NOMO-1 treated with DMSO at 0.1 percent for 48 hours (cell line): ENCODE data around the gene DDN.

ENCODE experiments used
- DNase-seq: peaks from one replicate; lab custom pipeline; 2025; ENCODE audit not compliant: unreplicated experiment; lab: John Stamatoyannopoulos, UW

Gene DDN

DNA sequence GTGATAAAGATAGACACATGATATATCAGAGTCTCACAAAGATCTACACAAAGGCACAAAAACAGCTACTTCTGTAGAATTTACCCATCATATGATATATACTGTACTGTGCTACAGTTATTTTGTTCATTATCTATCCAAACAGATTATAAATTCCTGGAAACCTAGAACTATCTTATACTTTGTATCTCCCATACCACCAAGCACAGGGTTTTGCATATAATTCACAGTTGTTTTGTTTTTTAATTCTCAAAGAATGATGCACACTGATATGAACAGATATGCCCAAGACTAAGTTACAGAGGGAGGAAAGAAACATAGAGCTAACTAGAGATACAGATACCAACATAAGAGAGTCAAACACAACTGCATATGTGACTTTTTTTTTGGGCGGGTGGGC, 16.0 kb upstream of the DDN start:
- no peak for DNase-seq

DNA sequence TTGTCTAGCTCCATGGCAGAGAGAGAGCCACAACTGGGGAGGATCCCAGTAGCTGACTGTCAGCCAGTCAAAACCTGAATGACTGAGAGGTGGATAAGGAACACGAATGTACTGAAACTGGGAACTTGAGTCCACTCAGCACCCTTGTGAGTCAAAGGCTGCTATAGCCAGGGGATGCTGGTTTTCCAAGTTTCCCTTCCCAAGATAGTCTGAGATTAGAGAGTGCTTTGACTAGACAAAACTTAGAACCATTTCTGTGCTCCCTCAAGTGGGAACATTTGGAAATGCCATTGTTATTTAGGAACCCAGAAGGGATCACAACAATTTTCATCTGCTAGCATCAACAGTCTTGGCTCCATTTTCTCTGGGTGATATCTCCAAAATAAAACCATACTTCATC, 15.4 kb upstream of the DDN start:
- DNase-seq, result no peak

DNA sequence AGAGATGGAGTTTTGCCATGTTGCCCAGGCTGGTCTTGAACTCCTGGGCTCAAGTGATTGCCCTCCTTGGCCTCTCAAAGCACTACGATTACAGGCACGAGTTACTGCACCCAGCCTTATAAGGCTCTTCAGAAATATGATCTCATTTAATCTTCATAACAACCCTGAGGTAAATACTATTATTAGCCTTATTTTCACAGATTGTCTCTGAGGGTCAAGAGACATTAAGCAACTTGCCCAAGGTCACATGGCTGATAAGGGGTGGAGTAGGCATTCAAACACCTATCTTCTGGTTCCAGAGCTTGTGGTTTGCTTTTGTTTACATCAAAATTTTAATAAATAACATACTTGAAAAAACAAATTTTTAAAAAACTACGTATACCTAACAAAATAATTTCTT, 14.3 kb upstream of the DDN start:
- no peak for DNase-seq

DNA sequence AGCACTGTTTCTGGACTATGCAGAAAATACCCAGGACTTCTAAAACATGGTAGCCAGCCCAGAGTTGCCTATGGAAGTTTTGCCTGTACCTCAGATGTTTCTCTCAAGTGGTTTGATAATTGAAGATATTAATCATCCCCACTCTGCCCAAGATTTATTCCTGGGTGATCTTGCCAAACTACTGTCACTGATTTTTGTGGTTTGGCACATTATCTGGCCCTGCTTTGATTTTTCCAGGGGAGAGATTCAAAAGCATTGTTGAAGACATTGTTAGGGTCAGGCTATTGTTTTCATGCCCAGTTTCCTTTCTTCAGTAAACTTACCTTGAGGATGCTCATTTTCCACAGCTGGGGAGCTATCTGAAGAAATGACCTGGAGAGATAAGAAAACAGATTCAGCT, 13.6 kb upstream of the DDN start:
- no peak for DNase-seq

DNA sequence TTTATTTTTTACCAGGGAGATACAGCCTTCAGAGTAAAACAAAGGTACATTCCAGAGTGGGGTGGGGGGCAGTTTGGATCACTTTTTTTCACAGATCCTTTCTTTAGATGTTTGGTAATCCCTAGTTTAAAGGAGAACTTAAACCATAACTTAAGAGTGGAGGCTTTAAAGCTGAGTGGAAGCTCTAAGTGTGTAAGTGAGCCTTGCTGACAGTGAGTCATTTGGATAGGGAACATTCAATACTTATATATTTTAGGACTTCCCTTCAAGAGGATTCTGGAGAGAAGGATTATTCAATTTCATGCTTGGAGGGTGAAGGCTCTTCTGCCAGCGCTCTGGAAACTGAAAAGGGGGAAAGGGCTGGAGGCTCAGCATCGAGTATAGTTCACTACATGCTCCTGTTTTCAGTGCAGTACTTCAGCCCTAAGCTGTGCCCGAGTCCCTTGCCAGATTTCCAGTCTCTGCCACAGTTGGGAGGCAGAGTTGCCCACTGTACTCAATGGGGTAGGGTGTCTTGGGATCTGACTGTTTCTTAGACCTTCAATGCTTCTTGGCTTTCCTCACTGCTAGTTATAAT, 11.0 kb upstream of the DDN start:
- no peak for DNase-seq

DNA sequence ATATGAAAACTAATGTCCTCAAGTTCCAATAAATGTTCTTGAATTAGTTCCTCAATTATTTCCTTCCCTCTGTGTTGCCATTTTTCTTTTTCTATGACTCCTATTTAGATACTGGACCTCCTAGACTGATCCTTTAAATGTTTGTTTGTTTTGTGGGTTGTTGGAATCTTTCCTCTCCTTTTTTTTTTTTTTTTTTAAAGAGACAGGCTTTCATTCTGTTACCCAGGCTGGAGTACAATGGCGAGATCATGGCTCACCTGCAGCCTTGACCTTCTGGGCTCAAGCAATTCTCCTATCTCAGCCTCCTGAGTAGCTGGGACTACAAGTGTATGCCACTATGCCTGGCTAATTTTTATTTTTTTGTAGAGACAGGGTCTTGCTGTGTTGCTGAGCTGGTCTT, 9.8 kb upstream of the DDN start:
- DNase-seq, result no peak

DNA sequence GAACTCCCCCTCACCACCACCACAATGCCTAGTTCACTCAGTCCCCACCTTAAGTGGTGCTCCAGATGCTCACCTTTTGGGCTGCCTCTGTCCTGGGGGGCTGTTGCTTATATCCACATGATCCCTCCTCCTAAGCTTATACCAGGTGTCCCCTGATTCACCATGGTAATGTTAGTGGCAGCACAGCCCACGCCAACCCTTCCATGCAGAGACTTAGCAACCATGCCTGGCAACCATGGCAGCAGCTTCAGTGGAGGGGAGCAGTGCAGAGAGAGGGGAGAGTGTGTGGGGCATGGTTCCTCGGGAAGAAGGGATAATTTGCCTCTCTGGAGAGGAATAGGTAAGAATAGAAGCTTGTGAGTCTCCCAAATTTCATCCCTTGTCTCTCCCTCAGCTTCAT, 1.2 kb upstream of the DDN start:
- no peak for DNase-seq

DNA sequence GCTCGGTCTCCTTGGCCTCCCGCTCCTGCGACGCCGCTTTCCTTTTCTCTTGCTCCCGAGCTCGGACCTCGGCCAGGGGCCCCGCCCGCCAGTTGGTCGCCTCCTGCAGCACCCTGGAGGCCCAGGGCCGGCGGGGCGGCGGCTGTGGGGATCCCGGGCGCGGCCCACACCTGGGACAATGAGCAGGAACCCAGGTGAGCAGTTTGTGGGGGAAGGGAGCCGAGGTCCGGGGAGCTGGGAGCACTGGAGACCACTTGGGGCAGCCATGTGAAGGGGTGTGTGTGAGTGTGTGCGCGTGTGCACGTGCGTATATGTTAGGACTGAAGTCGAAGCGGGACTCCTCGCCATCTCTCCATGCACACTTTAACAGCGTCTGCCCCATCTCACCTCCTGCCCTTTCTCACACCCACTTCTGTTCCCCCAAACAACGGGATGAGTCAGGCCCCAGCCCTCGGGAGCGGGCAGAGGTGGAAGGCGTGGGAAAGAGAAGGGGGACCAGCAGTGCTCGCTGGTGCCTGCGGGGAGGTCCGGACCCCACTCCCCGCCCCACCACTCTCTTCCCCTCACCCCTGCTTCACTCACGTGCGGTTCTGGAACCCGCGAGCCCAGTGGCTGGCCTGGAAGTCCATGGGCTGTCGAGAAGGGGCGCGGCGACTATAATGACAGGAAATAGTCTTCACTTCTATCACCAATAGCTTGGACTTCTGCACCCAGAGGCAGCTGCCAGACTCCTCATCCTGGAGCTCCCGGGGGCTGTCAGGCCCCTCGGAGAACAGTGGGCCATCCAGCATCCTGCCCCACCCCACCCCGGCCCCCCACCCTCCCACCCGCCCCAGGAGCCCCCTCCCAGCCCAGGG, 450 bp downstream of the DDN start:
- no peak for DNase-seq

DNA sequence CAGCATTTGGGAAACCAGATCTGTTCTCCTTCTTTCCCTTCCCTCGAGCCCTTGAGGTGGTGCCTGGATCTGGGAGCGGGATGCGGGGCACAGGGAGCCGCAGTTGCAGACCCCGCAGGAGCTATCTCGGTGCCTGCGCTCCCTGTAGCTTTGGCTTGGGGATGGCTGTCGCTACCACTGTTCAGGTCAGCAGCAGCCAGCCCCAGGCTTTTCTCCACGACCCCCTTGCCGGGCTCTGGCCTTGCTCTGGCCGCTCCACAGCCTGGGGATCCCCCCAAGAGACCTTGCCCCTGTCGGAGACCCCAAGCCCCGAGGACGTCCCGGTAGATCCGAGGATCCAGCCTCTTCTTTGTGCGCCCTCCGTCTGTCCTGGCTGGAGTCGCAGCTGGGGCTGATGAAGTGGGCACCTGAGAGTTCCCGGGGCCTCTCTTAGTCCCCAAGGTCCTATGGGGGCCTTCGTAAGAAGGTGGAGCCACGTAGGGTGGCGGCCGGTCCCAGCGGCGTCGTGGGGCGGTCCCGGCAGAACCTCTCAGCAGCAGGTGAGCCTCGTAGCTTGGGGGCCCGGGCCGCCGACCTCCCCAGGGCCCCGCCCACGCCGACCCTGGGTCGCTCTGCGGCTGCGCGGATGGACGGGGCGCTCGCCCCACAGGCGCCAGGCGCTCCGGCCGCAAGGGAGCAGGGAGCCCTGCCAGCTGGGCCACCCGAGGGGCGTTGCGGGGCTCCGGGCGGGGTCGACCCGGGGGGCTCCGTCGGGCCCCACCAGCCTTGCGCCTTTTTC, 1.3 kb downstream of the DDN start:
- no peak for DNase-seq

DNA sequence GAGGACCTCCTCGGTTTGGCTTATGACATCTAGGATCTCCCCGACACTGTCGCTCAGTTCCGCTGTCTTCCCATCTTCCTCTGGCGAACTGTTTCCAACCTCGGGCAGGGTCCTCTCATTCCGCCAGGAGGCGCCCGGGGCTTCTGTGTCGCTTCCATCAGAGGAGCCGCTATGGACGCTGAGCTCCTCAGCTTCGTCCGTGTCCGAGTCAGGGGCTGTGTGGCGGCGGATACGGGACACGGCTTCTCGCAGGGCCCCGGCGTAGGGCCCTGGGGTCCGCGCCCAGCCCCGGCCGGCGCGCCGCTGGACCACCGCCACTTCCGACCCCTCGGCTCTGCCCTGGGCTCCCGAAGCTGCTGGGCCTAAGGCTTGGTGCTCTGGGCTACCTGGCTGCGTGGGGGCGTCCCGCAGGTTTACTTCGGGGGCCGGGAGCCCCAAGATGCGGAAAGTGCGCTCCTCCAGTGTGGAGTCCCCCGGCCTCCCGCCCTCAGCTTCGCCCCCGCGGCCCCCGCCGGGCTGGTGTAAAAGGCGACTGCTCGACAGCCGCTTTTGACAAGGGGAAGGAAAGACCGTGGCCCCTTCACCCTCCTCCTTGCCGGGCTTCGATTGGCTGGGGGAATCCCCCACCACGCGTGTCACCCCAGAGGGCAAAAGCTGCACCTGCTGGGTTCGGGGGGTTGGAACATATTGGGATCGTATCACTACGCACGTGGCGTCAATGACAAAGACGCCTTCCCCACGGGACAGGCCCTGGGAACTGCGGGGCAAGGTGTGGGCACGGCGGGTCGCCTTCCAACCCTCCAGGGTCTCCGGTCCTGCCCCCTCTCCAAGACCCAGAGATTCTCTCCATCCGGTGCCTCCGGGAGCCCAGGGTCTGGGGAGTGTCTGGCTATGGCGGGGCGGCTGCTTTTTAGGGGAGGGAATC, 2.1 kb downstream of the DDN start:
- peak; percentile 61 for DNase-seq

DNA sequence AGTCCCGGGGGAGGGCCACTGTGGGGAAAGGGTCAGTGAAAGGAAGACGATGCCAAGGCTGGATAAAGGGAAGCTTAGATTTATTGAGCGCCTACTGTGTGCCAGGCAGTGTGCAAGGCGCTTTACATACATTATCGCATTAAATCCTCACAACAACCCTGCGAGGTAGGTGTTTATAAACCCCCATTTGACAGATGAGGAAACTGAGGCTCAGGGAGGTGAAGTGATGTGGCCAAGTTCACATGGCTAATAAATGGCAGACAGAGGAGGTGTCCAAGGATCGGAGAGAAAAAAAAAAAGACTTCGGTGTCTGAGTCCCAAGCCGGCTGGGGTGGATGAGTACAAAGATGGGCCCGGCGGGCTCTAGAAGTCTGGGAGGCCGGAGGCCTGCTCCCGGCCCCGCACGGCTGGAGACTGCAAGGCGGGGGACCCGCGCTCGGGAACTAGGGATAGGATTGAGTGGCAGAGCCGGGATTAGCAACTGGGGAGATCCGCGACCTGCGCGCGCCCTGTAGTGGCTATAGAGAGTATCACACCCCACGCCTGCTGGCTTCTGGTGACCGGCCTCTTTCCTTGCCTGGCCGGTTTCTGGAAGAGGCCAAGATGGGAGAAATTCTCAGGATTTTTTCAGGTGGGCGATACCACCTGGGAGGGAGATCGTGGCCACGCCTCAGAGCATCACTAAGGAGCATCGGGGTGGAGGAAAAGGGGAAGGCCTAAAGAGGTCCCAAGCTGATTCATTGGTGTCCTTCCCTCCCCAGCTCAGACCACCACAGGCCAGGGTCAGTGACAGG, 3.9 kb downstream of the DDN start:
- DNase-seq, result peak; percentile 37

DNA sequence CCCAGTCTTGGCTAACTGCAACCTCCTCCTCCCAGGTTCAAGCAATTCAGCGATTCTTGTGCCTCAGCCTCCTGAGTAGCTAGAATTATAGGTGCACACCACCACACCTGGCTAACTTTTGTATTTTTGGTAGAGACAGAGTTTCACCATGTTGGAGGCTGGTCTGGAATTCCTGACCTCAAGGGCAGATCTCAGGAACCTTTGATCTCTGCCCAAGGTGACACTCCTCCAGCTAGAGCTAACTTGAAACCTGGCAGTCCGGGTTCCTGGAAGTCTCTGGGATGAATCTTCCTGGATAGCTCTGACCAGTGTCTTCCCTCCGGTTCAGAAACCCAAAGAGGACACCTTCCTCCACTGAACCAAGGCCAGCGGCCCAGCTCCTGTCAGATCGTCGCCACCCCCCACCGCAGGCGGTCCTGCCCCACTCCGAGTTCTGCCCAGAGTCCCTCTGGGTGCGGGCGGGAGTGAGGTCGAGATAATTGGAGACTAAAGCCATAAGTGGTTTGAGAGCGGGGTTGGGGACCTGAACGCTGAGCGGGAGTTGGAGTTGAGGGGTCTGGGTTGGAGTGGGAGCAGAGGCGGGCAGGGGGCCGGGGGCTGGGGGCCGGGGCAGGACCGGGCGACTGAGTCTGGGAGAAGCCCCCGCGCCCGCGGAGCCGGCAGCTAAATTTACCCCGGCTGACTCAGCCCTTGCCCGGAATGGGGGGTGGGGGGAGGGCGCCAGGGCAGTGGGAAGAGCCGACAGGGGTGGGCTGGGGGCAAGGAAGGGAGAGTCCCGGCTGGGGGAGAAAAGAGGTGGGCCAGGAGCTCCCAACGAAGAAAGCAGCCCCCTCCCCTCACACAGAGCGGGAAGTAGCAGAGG, 4.7 kb downstream of the DDN start:
- no peak for DNase-seq

DNA sequence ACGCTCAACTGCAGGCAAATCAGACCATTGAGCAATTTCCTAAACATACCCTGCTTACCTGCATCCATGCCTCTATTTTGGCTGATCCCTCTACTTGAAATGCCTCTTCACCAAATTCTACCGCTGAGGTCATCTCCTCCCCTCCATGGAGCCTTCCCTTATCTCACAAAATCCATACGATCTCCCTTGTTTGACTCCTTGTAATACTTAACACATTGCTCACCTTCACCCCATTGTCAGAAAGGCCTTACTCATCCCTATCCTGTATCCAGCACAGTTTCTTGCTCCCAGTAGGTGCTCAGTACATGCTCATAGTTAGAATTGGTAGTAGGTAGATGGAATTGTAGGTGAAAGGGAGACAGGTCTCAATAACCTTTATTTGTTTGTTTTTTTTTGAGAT, 5.4 kb downstream of the DDN start:
- DNase-seq, result no peak

DNA sequence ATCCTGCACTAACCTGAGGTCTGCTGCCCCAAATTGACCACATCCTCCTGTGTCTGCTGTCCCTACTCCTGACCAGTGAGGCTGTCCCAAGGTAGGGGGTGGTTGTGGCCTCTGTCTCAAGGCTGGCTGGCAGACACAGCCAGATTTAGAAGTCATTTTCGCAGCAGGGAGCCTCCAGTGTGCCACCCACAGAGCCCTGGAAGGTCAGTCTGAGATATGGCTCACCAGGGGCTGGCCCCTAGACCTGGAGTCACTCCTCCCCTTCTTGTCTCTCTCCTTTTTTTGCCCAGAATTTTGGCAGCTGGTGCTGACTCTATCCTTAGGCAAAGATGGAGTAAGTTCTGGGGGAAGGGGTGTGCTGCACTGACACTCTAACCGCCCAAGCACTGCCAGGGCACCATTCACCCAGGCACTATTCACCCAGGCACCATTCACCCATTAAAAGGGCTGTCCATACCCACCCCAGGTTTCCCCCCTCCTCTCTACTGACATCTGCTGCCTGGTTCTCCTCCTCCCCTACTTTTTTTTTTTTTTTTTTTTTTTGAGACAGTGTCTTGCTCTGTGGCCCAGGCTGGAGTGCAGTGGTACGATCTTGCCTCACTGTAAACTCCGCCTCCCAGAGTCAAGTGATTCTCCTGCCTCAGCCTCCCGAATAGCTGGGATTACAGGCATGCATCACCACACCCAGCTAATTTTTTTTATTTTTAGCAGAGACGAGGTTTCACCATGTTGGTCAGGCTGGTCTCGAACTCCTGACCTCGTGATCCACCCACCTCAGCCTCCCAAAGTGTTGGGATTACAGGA, 7.7 kb downstream of the DDN start:
- no peak for DNase-seq

DNA sequence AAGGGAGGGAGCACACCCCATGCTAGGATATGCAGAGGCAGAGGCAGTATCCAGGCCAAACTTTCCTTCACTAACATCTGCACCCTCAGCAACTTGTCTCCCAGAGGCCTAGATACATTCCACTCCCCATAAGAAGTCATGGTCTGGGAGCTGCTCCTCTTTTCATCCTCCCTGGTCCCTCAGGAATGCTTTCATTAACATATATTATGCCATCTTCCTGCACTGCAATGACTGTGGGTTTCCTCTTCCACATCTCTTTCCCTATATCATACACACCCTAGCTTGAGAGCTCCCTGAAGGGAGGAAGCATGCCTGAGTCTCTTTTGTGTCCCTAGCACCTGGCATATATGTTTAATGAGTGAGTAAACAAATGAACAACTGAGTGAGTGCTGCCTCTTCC, 8.6 kb downstream of the DDN start:
- no peak for DNase-seq

DNA sequence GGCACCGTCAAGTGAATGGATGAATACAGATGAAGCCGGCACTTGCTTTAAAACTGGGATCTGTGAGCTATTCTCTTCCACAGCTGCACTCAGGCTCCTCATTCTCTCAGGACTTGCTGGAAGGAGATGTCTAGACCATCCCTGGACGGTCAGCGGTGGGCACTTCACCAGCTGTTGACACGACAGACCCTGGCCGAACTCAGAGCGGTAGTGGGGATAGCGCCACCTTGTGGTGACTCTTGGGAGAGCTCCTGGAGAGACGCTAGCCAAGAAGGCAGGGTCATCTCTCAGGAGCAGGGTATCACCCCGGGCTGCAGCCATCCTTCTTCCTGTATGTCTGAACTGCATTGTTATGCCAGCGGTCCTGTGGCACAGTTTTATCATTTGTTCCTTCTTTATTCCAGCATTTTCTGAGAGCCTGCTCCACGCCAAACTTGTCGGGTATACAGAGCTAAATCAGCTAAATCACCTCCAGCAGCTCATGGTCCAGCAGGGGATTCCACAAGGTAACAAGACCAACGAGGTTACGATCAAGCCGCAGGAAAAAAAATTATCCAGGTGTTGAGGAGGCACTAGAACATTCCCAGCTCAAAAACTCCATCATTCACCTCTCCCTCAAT, 11.0 kb downstream of the DDN start:
- peak; percentile 39 for DNase-seq

DNA sequence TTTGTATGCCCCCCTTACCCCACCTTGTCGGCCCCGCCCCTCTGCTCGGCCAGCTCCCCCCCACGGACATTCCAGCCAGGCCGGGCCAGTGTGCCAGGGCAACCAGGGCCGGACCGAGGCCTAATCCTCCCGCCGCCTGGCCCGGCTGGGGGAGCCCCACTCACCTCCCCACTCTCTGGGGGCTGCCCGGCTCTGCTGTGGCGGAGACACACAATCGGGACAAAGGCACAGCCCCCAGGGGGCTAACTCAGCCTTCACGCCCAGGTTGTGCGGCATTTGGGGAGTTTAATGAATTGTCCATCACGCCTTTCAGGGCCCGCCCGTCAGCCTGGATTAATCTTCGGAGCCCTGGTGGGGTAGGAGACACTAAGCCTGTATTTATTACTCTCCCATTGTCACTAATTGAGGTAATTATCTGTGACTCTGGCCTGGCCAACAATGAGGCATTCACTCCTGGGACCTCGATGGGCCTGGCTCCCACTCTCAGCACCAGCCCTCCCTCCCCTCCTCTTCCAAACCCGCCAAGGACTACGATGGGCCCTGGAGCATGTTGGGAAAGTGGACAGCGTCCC, 12.4 kb downstream of the DDN start:
- no peak for DNase-seq

DNA sequence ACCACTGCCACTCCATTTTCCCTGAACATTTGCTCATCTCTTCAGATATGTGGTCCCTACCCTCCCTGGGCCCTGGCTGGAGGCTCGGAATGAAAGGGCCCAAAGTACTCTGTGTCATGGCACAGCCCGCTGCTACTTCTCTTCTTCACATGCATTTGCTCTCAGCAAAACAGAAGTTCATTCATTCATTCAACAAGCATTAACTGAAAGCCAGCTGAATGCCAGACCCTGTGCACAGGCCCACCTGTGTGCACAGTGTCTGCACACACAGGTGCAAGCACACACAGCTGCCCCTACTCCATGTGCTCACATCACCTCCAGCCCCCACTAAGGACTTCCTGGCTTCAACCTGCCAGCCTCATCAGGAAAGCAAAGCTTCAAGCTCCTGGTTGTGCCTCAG, 13.3 kb downstream of the DDN start:
- DNase-seq, result no peak
